K562 (cell line): ENCODE results near the gene CNTFR. TPM values are rescaled to one million over a fixed set of nuclear protein-coding genes. Genes with fewer than 3 reads are reported as not detected.

Experiments used
- DNMT1 ChIP-seq: fragments of 450-650 bp; IDR thresholded peaks from 2 replicates; pipeline ENCODE4 v1.6.1; 2016; ENCODE audit warnings: antibody characterized with exemption, mild to moderate bottlenecking
- HDGF ChIP-seq: fragments of 450-650 bp; IDR thresholded peaks from 2 replicates; pipeline ENCODE4 v1.6.1; 2016
- HMBOX1 ChIP-seq: sonication (generic); IDR thresholded peaks from 2 replicates; pipeline ENCODE4 v1.6.1; 2016
- MED1 ChIP-seq: sonication (generic); formaldehyde crosslinking; IDR thresholded peaks from 2 replicates; pipeline ENCODE4 v1.8.1; 2023; ENCODE audit warnings: missing genetic modification reagents, borderline replicate concordance
- PHB2 ChIP-seq: fragments of 450-650 bp; IDR thresholded peaks from 2 replicates; pipeline ENCODE4 v1.6.1; 2017; ENCODE audit warnings: low read depth
- ZNF197 ChIP-seq: fragments of 200-800 bp; sonication (Bioruptor generic); IDR thresholded peaks from 2 replicates; pipeline ENCODE4 v1.6.1; 2016; ENCODE audit warnings: low read depth, missing genetic modification characterization, missing compliant biosample characterization
- ZNF668 ChIP-seq: fragments of 250-450 bp; sonication (Bioruptor Pico); IDR thresholded peaks from 2 replicates; pipeline ENCODE4 v1.8.0; 2022; ENCODE audit warnings: mild to moderate bottlenecking, inconsistent platforms
- polyA plus RNA-seq, 8 experiments: library from polyadenylated mRNA; depleted of rRNA in 4 of 8; stranded (reverse) in 5 of 8; unstranded in 3 of 8; fragments of >200 nt; fragmentation: Nextera tagmentation in 2 of 8; fragmentation: Illumina TruSeq in 1 of 8; extraction: Ambion mirVana in 2 of 8; extraction: Trizol in 1 of 8; gene quantifications; 2 replicates each; pipeline versions ENCODE4 v1.2.1 to v1.2.3, GENCODE V29; 2011 to 2014; ENCODE audit warnings: inconsistent platforms in 1 of 8, missing spikeins in 1 of 8
- total RNA-seq, 7 experiments: library from RNA; depleted of rRNA in 6 of 7; stranded (reverse); fragments of >200 nt in 6 of 7; fragmentation: Illumina TruSeq in 2 of 7; extraction: Trizol in 2 of 7; gene quantifications; 2 replicates each; pipeline versions ENCODE4 v1.2.1 to v1.2.3, GENCODE V29; 2011 to 2021; ENCODE audit warnings: low replicate concordance in 1 of 7
- TF ChIP-seq, protein P1 (sequence below), 2 experiments: fragments of 250-450 bp in 1 of 2; fragments of 450-650 bp in 1 of 2; sonication (Bioruptor Pico) in 1 of 2; IDR thresholded peaks; 2 replicates each; pipeline versions ENCODE4 v1.6.1 to v1.8.0; 2016 to 2021; ENCODE audit warnings: mild to moderate bottlenecking in 2 of 2, moderate library complexity in 2 of 2, missing compliant biosample characterization in 1 of 2, missing genetic modification characterization in 1 of 2
- TF ChIP-seq, protein P2 (sequence below): fragments of 450-650 bp; formaldehyde crosslinking; conservative IDR thresholded peaks from 2 replicates; pipeline ENCODE4 v1.4.0; 2022; ENCODE audit warnings: mild to moderate bottlenecking, missing genetic modification characterization
- TF ChIP-seq, protein P3 (sequence below): sonication (generic); formaldehyde crosslinking; IDR thresholded peaks from 2 replicates; pipeline ENCODE4 v1.8.0; 2022; ENCODE audit warnings: mild to moderate bottlenecking, low read depth, missing genetic modification reagents

CNTFR gene
- total and polyA plus RNA-seq, 9 of the 15 experiments (the other 6 are each of a cell fraction or from before 2014, with no cell fraction given), result not detected

DNA sequence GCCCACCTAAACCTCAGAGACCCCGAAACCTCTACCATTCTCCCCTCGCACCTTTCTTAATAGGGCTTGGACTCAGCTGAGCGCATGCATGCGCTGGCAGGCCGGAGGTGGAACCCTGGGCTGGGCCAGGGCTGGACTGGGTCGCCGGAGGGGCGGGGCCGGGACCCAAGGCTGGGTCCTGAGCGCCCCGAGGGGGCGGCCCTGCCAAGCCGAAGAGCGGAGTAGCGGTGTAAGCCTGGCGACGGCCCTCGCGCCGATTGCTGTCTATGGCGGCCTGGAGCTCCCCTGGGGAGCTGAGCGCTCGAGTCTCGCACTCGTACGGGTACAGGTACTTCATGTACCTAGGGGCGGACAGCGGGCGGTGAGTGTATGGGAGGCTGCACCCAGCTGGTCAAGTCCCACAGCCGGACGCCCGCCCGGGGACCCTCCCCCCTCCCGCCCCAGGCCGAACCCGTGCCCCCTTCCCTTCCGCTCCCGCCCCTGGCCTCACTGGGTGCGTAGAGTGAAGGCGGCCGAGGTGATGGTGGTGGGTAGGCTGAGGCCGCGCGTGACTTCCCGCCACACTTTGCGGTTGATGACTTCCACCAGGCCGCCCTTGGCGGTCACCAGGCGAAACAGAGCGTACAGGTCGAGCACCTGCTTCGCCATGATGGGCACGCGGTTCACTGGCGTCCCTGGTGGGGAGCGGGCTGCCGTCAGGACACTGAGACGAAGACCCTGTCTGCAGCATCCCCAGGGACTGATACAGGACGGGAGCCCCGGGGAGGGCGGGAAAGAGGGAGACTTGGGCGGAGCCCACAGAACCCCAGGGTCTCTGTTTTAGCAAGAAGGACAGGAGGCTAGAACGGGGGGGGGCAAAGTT is 34.1 kb upstream of the CNTFR start (continued):
- TF ChIP-seq, protein P1, sequence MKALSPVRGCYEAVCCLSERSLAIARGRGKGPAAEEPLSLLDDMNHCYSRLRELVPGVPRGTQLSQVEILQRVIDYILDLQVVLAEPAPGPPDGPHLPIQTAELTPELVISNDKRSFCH (CRISPR knock-in tag; IDR thresholded peaks at IDR 0.05), result no peak
- TF ChIP-seq, protein P1 (tag; IDR thresholded peaks at IDR 0.05), result no peak
- TF ChIP-seq MED1 (CRISPR knock-in tag) (no peak), ZNF197 (CRISPR knock-in tag) (no peak), DNMT1 (no peak), HDGF (no peak), ZNF668 (CRISPR knock-in tag) (no peak), HMBOX1 (no peak), PHB2 (no peak)
- TF ChIP-seq, protein P2, sequence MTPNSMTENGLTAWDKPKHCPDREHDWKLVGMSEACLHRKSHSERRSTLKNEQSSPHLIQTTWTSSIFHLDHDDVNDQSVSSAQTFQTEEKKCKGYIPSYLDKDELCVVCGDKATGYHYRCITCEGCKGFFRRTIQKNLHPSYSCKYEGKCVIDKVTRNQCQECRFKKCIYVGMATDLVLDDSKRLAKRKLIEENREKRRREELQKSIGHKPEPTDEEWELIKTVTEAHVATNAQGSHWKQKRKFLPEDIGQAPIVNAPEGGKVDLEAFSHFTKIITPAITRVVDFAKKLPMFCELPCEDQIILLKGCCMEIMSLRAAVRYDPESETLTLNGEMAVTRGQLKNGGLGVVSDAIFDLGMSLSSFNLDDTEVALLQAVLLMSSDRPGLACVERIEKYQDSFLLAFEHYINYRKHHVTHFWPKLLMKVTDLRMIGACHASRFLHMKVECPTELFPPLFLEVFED, result no peak
- TF ChIP-seq, protein P3, sequence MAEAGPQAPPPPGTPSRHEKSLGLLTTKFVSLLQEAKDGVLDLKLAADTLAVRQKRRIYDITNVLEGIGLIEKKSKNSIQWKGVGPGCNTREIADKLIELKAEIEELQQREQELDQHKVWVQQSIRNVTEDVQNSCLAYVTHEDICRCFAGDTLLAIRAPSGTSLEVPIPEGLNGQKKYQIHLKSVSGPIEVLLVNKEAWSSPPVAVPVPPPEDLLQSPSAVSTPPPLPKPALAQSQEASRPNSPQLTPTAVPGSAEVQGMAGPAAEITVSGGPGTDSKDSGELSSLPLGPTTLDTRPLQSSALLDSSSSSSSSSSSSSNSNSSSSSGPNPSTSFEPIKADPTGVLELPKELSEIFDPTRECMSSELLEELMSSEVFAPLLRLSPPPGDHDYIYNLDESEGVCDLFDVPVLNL (CRISPR knock-in tag), result no peak
